ENCODE measurements around the gene RFTN1. TPM values are rescaled to one million over a fixed set of nuclear protein-coding genes. Genes with fewer than 3 reads are reported as not detected.

Gene RFTN1
- total RNA-seq, 4 donors from 2014 or later = 10.3 to 26.9 (median 22.3) TPM

DNA sequence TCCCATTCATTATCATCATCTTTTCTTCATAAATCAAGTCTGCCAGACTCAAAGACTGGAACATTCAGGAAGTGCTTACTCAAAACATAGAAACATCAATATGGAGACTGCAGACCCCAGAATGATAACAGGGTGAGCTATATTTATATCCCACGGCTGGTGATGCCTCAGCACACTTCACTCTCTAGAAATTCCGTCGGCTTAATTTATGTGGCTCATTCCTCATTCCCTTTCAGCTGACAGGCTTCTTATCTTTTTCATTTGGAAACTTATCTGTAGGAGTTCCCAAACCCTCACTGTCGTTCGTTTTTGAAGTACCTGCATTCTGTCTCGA, 45.5 kb downstream of the RFTN1 start:
- TF ChIP-seq, protein P1, sequence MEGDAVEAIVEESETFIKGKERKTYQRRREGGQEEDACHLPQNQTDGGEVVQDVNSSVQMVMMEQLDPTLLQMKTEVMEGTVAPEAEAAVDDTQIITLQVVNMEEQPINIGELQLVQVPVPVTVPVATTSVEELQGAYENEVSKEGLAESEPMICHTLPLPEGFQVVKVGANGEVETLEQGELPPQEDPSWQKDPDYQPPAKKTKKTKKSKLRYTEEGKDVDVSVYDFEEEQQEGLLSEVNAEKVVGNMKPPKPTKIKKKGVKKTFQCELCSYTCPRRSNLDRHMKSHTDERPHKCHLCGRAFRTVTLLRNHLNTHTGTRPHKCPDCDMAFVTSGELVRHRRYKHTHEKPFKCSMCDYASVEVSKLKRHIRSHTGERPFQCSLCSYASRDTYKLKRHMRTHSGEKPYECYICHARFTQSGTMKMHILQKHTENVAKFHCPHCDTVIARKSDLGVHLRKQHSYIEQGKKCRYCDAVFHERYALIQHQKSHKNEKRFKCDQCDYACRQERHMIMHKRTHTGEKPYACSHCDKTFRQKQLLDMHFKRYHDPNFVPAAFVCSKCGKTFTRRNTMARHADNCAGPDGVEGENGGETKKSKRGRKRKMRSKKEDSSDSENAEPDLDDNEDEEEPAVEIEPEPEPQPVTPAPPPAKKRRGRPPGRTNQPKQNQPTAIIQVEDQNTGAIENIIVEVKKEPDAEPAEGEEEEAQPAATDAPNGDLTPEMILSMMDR (IDR thresholded peaks at IDR 0.05) = no peak
- no peak for TF ChIP-seq EP300 (IDR thresholded peaks at IDR 0.05)
- TF ChIP-seq POLR2AphosphoS5 (IDR thresholded peaks at IDR 0.05) = no peak
- no peak for TF ChIP-seq POLR2A (IDR thresholded peaks at IDR 0.05)
- WGBS = 53% methylated on average over 6 of the region's 6 CpGs

DNA sequence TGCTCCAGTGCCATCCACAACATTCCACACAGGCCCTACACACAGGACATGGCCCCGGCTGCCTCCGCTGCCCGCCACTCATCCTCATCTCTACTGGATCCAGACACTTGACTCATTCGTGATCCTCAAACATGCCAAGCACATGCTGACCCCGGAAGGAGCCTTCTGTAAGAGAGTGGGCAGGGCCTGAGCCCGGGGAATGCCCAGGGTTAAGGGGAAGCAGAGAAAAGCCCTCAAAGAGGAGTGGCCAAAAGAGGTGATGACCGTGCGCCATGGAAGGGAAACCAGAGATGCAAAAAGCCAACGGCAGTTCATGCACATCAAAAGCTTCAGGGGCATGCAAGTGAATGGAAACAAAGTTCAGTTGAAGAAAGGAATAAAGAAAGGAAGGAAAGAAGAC, 46.1 kb downstream of the RFTN1 start:
- 85% methylated on average over 8 of the region's 9 CpGs for WGBS
- no peak for DNase-seq (ENCODE audit: low spot score in 2 of 2)

More for the DNA sequence above, 45.5 kb downstream of the RFTN1 start:
- no peak for DNase-seq (ENCODE audit: low spot score in 2 of 2)
- H3K27ac ChIP-seq = no peak overlapping the region
- H3K36me3 ChIP-seq = no peaks in the 10 kb centered on the region
- H3K4me3 ChIP-seq = no peak overlapping the region
- no peaks in the 10 kb centered on the region for H3K4me1 ChIP-seq
- no peaks in the 10 kb centered on the region for H3K27me3 ChIP-seq
- H3K9me3 ChIP-seq = no peaks in the 10 kb centered on the region

DNA sequence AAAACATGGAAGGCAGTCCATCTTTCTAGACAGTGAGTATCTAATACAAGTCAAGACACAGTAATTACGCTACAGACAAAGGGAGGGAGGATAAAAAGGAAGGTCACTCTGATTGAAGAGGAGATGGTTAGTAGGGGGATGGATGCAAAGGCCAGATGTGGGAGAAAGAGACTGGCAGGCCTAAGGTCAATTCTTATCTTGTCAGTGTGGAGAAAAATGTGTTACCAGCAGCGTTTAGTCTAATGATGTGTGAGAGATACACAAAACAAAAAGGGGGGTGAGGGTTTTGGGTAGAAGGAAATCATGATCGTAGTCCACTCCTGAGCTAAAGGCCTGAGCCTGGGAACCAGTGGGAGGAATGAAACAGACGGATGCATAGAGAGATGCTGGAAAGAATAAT, 46.7 kb downstream of the RFTN1 start:
- Histone ChIP-seq H3K4me1 (no peaks in the 10 kb centered on the region), H3K36me3 (no peaks in the 10 kb centered on the region), H3K4me3 (no peak overlapping the region), H3K9me3 (no peaks in the 10 kb centered on the region), H3K27ac (no peak overlapping the region), H3K27me3 (no peaks in the 10 kb centered on the region)
- no peak for DNase-seq (ENCODE audit: low spot score in 2 of 2)
- WGBS = 86% methylated on average over 4 of the region's 4 CpGs
- TF ChIP-seq, protein P1 (IDR thresholded peaks at IDR 0.05) = no peak
- TF ChIP-seq EP300 (IDR thresholded peaks at IDR 0.05) (no peak), POLR2AphosphoS5 (IDR thresholded peaks at IDR 0.05) (no peak), POLR2A (IDR thresholded peaks at IDR 0.05) (no peak)

More for the DNA sequence above, 46.1 kb downstream of the RFTN1 start:
- Histone ChIP-seq H3K27me3 (no peaks in the 10 kb centered on the region), H3K36me3 (no peaks in the 10 kb centered on the region), H3K4me3 (no peak overlapping the region), H3K27ac (no peak overlapping the region), H3K4me1 (no peaks in the 10 kb centered on the region), H3K9me3 (no peaks in the 10 kb centered on the region)
- TF ChIP-seq POLR2AphosphoS5 (IDR thresholded peaks at IDR 0.05) = no peak
- TF ChIP-seq POLR2A (IDR thresholded peaks at IDR 0.05) = no peak

DNA sequence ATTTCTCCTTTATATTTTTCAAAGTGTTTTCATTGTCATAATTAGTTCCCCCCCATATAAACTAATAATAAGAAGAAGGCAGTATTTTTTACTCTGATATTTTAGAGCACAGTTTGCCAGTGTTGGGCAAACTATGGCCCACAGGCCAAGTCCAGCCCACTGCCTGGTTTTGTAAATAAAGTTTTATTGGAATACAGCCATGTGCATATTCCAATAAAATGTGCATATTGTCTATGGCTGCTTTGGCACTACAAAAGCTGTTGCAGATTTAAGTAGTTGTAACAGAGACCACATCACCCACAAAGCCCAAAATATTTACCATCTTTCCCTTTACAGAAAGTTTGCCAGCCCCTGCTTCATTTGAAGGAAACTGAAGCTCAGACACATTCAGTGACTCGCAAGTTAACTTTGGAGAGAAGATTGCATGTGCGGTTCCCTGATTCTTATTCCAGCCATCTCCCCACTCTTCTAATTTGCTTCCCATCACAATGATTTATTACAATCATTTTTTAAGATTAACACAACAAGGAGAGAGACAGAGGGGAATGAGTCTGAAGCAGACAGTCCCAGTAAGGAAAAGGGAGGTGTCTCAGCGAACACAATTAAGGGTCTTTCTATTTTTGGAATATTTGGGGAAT, 48.9 kb downstream of the RFTN1 start:
- 66% methylated on average over 3 of the region's 3 CpGs for WGBS
- no peak overlapping the region for H3K27ac ChIP-seq
- H3K9me3 ChIP-seq = no peaks in the 10 kb centered on the region

DNA sequence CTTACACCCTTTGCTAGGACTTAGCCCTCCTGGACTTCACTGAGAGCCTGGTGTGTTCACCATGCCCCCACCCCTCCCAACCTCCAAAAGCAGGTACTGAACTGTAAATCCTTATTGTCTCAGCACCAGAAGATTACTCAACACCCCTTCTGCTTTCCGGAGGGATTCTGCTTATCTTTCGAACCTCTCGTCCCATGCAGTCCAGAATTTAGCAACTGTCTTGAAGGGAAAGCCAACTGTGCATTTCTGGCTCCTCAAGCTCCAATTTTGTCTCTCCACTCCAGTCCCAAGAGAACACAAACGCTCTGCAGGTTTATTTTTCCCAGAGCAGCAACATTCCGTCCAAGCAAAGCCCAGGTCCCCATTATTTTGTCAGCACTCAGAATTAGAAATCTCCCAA, 49.6 kb downstream of the RFTN1 start:
- TF ChIP-seq, protein P1 (IDR thresholded peaks at IDR 0.05) = no peak
- TF ChIP-seq POLR2A (IDR thresholded peaks at IDR 0.05) = no peak
- TF ChIP-seq POLR2AphosphoS5 (IDR thresholded peaks at IDR 0.05) = no peak
- TF ChIP-seq EP300 (IDR thresholded peaks at IDR 0.05) = no peak
- H3K4me3 ChIP-seq = no peak overlapping the region
- 97% methylated on average over 5 of the region's 5 CpGs for WGBS
- H3K27me3 ChIP-seq = no peaks in the 10 kb centered on the region
- no peak for DNase-seq (ENCODE audit: low spot score in 2 of 2)
- H3K9me3 ChIP-seq = no peaks in the 10 kb centered on the region
- H3K36me3 ChIP-seq = no peaks in the 10 kb centered on the region
- no peak overlapping the region for H3K27ac ChIP-seq
- H3K4me1 ChIP-seq = no peaks in the 10 kb centered on the region

More for the DNA sequence above, 48.9 kb downstream of the RFTN1 start:
- TF ChIP-seq POLR2A (IDR thresholded peaks at IDR 0.05) (no peak), POLR2AphosphoS5 (IDR thresholded peaks at IDR 0.05) (no peak), EP300 (IDR thresholded peaks at IDR 0.05) (no peak)
- TF ChIP-seq, protein P1 (IDR thresholded peaks at IDR 0.05) = no peak
- DNase-seq (ENCODE audit: low spot score in 2 of 2) = no peak
- no peaks in the 10 kb centered on the region for H3K36me3 ChIP-seq
- H3K4me1 ChIP-seq = no peaks in the 10 kb centered on the region
- H3K27me3 ChIP-seq = no peaks in the 10 kb centered on the region
- no peak overlapping the region for H3K4me3 ChIP-seq

DNA sequence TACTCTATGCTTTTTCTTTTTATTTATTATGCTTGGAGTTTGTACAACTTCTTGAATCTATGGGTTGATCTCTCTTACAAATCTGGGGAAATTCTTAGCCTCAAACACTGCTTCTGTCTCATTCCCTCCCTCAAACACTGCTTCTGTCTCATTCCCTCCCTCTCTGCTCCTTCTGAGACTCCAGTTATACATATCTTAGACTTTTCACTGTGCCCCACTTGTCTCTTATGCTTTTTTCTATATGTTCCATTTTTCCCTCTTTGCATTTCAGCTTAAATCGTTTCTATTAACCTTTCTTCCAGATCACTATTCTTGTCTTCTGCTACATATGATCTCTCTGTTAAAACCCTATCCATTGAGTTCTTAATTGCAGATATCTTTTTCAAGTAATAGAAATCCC, 50.4 kb downstream of the RFTN1 start:
- no peak overlapping the region for H3K4me3 ChIP-seq
- TF ChIP-seq POLR2AphosphoS5 (IDR thresholded peaks at IDR 0.05) (no peak), POLR2A (IDR thresholded peaks at IDR 0.05) (no peak), EP300 (IDR thresholded peaks at IDR 0.05) (no peak)
- TF ChIP-seq, protein P1 (IDR thresholded peaks at IDR 0.05) = no peak
- 97% methylated on average over 1 of the region's 1 CpG for WGBS
- H3K27me3 ChIP-seq = no peaks in the 10 kb centered on the region
- no peaks in the 10 kb centered on the region for H3K36me3 ChIP-seq
- H3K9me3 ChIP-seq = no peaks in the 10 kb centered on the region
- DNase-seq (ENCODE audit: low spot score in 2 of 2) = no peak
- no peaks in the 10 kb centered on the region for H3K4me1 ChIP-seq
- no peak overlapping the region for H3K27ac ChIP-seq

All from suprapubic skin (tissue), 4 donors.